Keratinocyte (primary cell): ENCODE measurements around the gene GRAMD1C. TPM values are rescaled to one million over a fixed set of nuclear protein-coding genes. Genes with fewer than 3 reads are reported as not detected.

Experiments used
- DNase-seq: peaks from one replicate; pipeline ENCODE4 v3.0.0-alpha.2; 2011; ENCODE audit warnings: low read depth, missing footprints, low spot score
- FAIRE-seq: peaks from 2 replicates; lab custom pipeline; 2011; peaks lifted over from hg19 to GRCh38; lab: Jason Lieb, UNC
- H2AFZ ChIP-seq: 2 replicates; pipeline ENCODE4 v1.6.0; 2012; ENCODE audit warnings: low read length, control low read depth, inconsistent platforms; ENCODE audit not compliant: control insufficient read depth
- H3K27ac ChIP-seq: 2 replicates; pipeline ENCODE4 v1.5.1; 2011; ENCODE audit warnings: low read length; ENCODE audit not compliant: control insufficient read depth, insufficient read depth
- H3K27me3 ChIP-seq: 3 replicates; pipeline ENCODE4 v1.6.0; 2011; ENCODE audit warnings: low read length; ENCODE audit not compliant: control insufficient read depth, insufficient read depth; ENCODE audit errors: extremely low read depth
- H3K36me3 ChIP-seq, 2 experiments: 2 replicates in 1 of 2; 3 replicates in 1 of 2; pipeline ENCODE4 v1.5.1; 2011; ENCODE audit warnings: low read length in 2 of 2, mild to moderate bottlenecking in 1 of 2; ENCODE audit not compliant: control insufficient read depth in 2 of 2, insufficient read depth in 2 of 2; ENCODE audit errors: extremely low read depth in 1 of 2
- H3K4me1 ChIP-seq: 3 replicates; pipeline ENCODE4 v1.5.1; 2011; ENCODE audit warnings: low read length; ENCODE audit not compliant: control insufficient read depth, insufficient read depth; ENCODE audit errors: extremely low read depth
- H3K4me2 ChIP-seq: 3 replicates; pipeline ENCODE4 v1.6.0; 2011; ENCODE audit warnings: low read depth, low read length; ENCODE audit not compliant: control insufficient read depth, insufficient read depth; ENCODE audit errors: extremely low read depth
- H3K4me3 ChIP-seq, 3 experiments: fragments of 200-600 bp in 1 of 3; sonication (generic) in 1 of 3; 2 replicates in 2 of 3; 3 replicates in 1 of 3; pipeline ENCODE4 v1.5.1; 2011 to 2016; ENCODE audit warnings: low read length in 3 of 3, mild to moderate bottlenecking in 3 of 3, control low read depth in 2 of 3, inconsistent platforms in 1 of 3, low read depth in 1 of 3, mixed read lengths in 1 of 3, mixed run types in 1 of 3, moderate library complexity in 1 of 3; ENCODE audit not compliant: control insufficient read depth in 2 of 3, insufficient read depth in 2 of 3; ENCODE audit errors: extremely low read depth in 1 of 3
- H3K79me2 ChIP-seq: 2 replicates; pipeline ENCODE4 v1.6.0; 2012; ENCODE audit warnings: low read length; ENCODE audit not compliant: control insufficient read depth, insufficient read depth
- H3K9ac ChIP-seq: 3 replicates; pipeline ENCODE4 v1.6.0; 2011; ENCODE audit warnings: low read length; ENCODE audit not compliant: control insufficient read depth, insufficient read depth; ENCODE audit errors: extremely low read depth
- H3K9me1 ChIP-seq: 3 replicates; pipeline ENCODE4 v1.6.0; 2011; ENCODE audit warnings: low read length; ENCODE audit not compliant: control insufficient read depth, insufficient read depth; ENCODE audit errors: extremely low read depth
- H3K9me3 ChIP-seq: 2 replicates; pipeline ENCODE4 v1.5.1; 2012; ENCODE audit warnings: low read depth, low read length; ENCODE audit not compliant: control insufficient read depth
- H4K20me1 ChIP-seq: 3 replicates; pipeline ENCODE4 v1.6.0; 2011; ENCODE audit warnings: low read length; ENCODE audit not compliant: control insufficient read depth, insufficient read depth; ENCODE audit errors: extremely low read depth
- CTCF ChIP-seq, 3 experiments: IDR thresholded peaks in 1 of 3; conservative IDR thresholded peaks in 1 of 3; optimal IDR thresholded peaks in 1 of 3; 2 replicates in 2 of 3; 3 replicates in 1 of 3; pipeline versions ENCODE3 to v1.5.1; 2011; ENCODE audit warnings: low read length in 3 of 3, mild to moderate bottlenecking in 3 of 3, moderate library complexity in 2 of 3, control low read depth in 1 of 3, inconsistent platforms in 1 of 3; ENCODE audit not compliant: insufficient read depth in 2 of 3; ENCODE audit errors: extremely low read depth in 1 of 3
- EZH2 ChIP-seq: IDR thresholded peaks from one replicate; pipeline ENCODE4 v1.6.1; 2012; ENCODE audit warnings: inconsistent platforms, mild to moderate bottlenecking, low read length, moderate library complexity
- dilution Hi-C: fragments of 300-500 bp; cut with MboI; formaldehyde crosslinking; loops from one replicate; pipeline ENCODE4 v1.7.0; 2020; ENCODE audit warnings: low sequenced_read_pairs; ENCODE audit not compliant: extremely low pct_ligation_motif_present
- polyA plus RNA-seq, 5 experiments: library from polyadenylated mRNA; depleted of rRNA in 3 of 5; stranded (reverse) in 3 of 5; stranded (forward) in 1 of 5; unstranded in 1 of 5; fragments of >200 nt; gene quantifications; 1 replicate in 1 of 5; 2 replicates in 3 of 5; 3 replicates in 1 of 5; pipeline versions ENCODE4 v1.2.1 to v1.2.3, GENCODE V29; 2011 to 2012; ENCODE audit warnings: missing spikeins in 2 of 5, low read depth in 1 of 5, low replicate concordance in 1 of 5

The GRAMD1C gene
- polyA plus RNA-seq, 1 donor (not counting 4 experiments of a cell fraction or from before 2014, with no cell fraction given), result 2.7 TPM

- Histone ChIP-seq H3K27ac (no peak overlapping the region), H2AFZ (no peak overlapping the region), H3K4me3 (no peak overlapping the region), H3K9me3 (no peaks in the 10 kb centered on the region), H3K79me2 (no peaks in the 10 kb centered on the region), H3K4me2 (no peak overlapping the region), H3K27me3 (no peaks in the 10 kb centered on the region), H3K36me3 (peaks cover 0 to 6% of the 10 kb centered on the region in 2 experiments), H3K9me1 (no peaks in the 10 kb centered on the region), H3K9ac (no peak overlapping the region), H4K20me1 (no peaks in the 10 kb centered on the region), H3K4me1 (no peaks in the 10 kb centered on the region)
- FAIRE-seq (no peak), DNase-seq (no peak)
- TF ChIP-seq EZH2 (no peak), CTCF (optimal IDR thresholded peaks at IDR 0.05 in 1 of 3, IDR thresholded peaks at IDR 0.05 in 1 of 3, conservative IDR thresholded peaks at IDR 0.05 in 1 of 3; ENCODE audit: extremely low read depth in 1 of 3, insufficient read depth in 2 of 3, low read length in 3 of 3) (no peak)
- dilution Hi-C loops, result no loop called here
These were observed 44.1 kb upstream of the GRAMD1C start for GRCh38 chr3:113794526-113794925.

- FAIRE-seq, result no peak
- Histone ChIP-seq H3K9me3 (no peaks in the 10 kb centered on the region), H2AFZ (no peak overlapping the region), H3K4me3 (no peak overlapping the region), H3K4me2 (no peak overlapping the region), H3K9ac (no peak overlapping the region), H3K9me1 (no peaks in the 10 kb centered on the region), H3K36me3 (peaks cover 0 to 5% of the 10 kb centered on the region in 2 experiments), H3K27me3 (no peaks in the 10 kb centered on the region), H3K4me1 (no peaks in the 10 kb centered on the region), H3K79me2 (no peaks in the 10 kb centered on the region), H3K27ac (no peak overlapping the region), H4K20me1 (no peaks in the 10 kb centered on the region)
- dilution Hi-C loops, result no loop called here
- TF ChIP-seq CTCF (optimal IDR thresholded peaks at IDR 0.05 in 1 of 3, IDR thresholded peaks at IDR 0.05 in 1 of 3, conservative IDR thresholded peaks at IDR 0.05 in 1 of 3; ENCODE audit: extremely low read depth in 1 of 3, insufficient read depth in 2 of 3, low read length in 3 of 3) (no peak), EZH2 (no peak)
- no peak for DNase-seq
These were observed 42.9 kb upstream of the GRAMD1C start for GRCh38 chr3:113795693-113796092.
